Frontal cortex (tissue), 4 donors: ENCODE results near the gene ALOX15. TPM values are rescaled to one million over a fixed set of nuclear protein-coding genes. Genes with fewer than 3 reads are reported as not detected.
"Not testable (repeated sequence)": the region's sequence is repeated elsewhere in the genome, so short reads cannot be mapped to it uniquely, and the experiment has no call there.

Source experiments
- DNase-seq, 2 donors: peaks; one replicate each; pipeline ENCODE4 v3.0.0; 2012; ENCODE audit warnings: low spot score in 2 of 2
- FAIRE-seq: peaks from 2 replicates; lab custom pipeline; 2012; peaks lifted over from hg19 to GRCh38; lab: Jason Lieb, UNC
- total RNA-seq: library from RNA; depleted of rRNA; stranded (reverse); fragments of >200 nt; gene quantifications from one replicate; pipeline ENCODE4 v1.2.3, GENCODE V29; 2014
- donor health status: control.
- donor health status: control.
- donor health status: control.

ALOX15 gene
- total RNA-seq, 1 donor from 2014 or later: not detected

- DNase-seq (no peak), FAIRE-seq (no peak)
Measured at GRCh38 chr17:4623249-4623648, 18.2 kb downstream of the ALOX15 start.

DNA sequence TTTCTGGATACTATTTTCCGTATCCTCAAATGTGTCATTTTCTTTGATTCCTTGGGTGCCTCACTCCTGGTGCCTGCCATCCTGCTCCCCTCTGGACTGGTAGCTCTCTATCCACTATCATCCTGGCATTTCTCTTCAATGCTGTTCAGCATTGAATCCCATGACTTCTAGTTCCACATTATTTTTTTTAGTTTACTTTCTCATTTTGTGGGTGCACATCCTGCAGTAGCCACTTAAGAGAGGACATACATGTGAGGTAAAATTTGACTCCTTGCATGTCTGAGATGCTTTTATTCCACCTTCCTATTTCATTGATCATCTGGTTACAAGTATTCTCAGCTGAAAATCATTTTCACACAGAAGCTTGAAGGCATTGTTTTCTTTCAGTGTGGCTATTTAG lies 19.1 kb downstream of the ALOX15 start:
- no peak for FAIRE-seq

DNA sequence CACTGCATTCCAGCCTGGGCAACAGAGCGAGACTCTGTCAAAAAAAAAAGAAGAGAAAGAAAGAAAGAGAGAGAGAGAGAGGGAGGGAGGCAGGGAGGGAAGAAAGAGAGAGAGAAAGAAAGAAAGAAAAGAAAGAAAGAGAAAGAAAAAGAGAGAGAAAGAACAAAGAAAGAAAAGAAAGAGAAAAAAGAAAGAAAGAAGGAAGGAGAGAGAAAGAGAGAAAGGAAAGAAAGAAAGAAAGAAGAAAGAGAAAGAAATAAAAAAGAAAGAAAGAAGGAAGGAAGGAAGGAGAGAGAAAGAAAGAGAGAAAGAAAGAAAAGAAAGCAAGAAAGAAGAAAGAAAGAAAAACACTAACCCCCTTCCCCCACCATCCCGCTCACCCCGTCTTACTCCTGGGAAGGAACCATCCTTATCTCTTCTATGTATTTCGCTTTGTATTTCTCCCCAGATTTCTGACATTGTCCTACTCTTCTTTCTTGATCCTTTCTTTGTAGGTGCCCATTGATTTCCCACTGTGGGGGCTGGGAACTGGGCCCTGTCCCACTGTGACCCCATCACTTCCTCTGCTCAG lies 20.9 kb downstream of the ALOX15 start:
- DNase-seq (no peak), FAIRE-seq (no peak)

More for the DNA sequence above, 19.1 kb downstream of the ALOX15 start:
- no peak for DNase-seq

GRCh38 chr17:4617590-4618351 lies 23.7 kb downstream of the ALOX15 start:
- FAIRE-seq: no peak
- no peak for DNase-seq

- DNase-seq (no peak), FAIRE-seq (no peak)
Measured at GRCh38 chr17:4617090-4617489, 24.4 kb downstream of the ALOX15 start.

DNA sequence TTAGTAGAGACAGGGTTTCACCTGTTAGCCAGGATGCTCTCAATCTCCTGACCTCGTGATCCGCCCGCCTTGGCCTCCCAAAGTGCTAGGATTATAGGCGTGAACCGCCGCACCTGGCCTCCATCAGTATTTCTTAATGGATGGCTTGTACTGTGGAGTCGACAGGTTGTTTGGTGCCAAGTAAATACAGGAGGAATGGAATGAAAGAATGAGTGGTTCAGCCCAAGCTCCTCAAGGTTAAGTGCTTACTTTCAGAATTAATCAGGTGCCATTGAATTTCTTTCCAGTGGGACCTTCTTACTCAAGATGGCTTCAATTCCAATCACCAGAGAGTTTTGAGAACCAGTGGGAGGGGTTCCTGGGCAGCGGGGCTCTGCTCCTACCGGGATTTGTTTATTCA lies 25.0 kb downstream of the ALOX15 start:
- no peak for DNase-seq
- no peak for FAIRE-seq

DNA sequence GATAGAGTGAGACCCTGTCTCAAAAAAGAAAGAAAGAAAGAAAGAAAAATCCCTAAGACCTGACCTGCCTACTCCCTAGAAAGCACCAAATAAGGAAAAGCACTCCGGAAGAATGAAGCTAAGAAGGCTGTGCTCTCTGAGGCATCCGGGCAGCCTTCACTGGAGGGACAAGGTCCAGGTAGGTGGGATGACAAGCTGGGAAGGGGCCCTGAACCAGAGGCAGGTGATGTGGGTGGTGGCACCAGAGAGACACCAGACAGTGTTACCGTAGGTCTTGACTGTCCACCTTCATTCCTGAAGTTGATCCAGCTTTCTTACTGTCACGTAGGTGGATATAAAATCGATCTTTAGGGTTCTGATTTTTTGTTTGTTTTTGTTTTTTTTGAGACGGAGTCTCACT lies 30.8 kb downstream of the ALOX15 start:
- FAIRE-seq (no peak), DNase-seq (no peak)

- no peak for DNase-seq
- no peak for FAIRE-seq
Measured at GRCh38 chr17:4610162-4610561, 31.3 kb downstream of the ALOX15 start.

- no peak for FAIRE-seq
- DNase-seq: no peak
Measured at GRCh38 chr17:4609761-4610160, 31.7 kb downstream of the ALOX15 start.

- peak; percentile 26 to 68 for DNase-seq
- no peak for FAIRE-seq
Measured at GRCh38 chr17:4607773-4608187, 33.7 kb downstream of the ALOX15 start.

GRCh38 chr17:4607261-4607741 lies 34.2 kb downstream of the ALOX15 start:
- no peak for DNase-seq
- FAIRE-seq: no peak

DNA sequence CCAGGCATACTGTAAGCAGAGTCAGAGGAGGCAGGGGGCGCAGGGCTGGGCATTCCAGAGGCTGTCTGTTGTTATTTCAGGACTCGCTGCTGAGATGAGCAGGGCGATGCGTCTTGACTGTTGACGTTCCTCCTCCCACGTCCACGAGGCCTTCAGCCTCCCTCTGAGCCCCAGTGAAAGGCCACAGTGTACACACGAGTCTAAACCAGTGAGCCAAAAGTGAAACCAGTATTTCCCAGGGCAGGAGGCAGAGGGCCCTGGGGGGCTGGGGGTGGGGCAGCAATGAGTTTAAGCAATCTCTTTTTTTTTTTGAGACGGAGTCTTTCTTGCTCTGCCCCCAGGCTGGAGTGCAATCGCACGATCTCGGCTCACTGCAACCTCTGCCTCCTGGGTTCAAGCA lies 35.7 kb downstream of the ALOX15 start:
- no peak for FAIRE-seq
- no peak for DNase-seq

DNA sequence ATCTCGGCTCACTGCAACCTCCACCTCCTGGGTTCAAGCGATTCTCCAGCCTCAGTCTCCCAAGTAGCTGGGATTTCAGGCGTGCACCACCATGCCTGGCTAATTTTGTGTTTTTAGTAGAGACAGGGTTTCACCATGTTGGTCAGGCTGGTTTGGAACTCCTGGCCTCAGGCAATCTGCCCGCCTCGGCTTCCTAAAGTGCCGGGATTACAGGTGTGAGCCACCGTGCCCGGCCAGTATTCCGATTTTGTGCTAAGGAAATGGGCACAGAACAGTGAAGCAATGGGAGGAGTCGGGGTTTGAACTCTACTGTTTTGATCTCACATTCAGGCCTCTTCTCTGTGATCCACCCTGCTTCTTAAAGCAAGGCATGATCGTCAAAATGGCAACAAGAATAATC lies 36.7 kb downstream of the ALOX15 start:
- not testable (repeated sequence) for DNase-seq, FAIRE-seq

- no peak for FAIRE-seq
- DNase-seq: no peak
Measured at GRCh38 chr17:4604111-4604644, 37.3 kb downstream of the ALOX15 start.

GRCh38 chr17:4602041-4602440 lies 39.4 kb downstream of the ALOX15 start:
- no peak for DNase-seq
- no peak for FAIRE-seq

DNA sequence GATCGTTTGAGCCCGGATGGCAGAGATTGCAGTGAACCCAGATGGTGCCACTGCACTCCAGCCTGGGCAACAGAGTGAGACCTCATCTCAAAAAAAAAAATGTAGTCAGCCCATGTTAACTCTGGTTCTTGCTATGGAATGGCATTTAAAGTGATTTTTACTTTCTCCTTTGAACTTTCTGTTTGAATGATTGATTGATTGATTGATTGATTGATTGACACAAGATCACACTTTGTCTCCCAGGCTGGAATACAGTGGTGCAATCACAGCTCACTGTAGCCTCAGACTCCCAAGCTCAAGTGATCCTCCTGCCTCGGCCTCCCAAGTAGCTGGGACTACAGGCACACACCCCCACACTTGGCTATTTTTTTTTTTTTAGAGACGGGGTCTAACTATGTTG lies 40.2 kb downstream of the ALOX15 start:
- no peak for FAIRE-seq
- DNase-seq: no peak

DNA sequence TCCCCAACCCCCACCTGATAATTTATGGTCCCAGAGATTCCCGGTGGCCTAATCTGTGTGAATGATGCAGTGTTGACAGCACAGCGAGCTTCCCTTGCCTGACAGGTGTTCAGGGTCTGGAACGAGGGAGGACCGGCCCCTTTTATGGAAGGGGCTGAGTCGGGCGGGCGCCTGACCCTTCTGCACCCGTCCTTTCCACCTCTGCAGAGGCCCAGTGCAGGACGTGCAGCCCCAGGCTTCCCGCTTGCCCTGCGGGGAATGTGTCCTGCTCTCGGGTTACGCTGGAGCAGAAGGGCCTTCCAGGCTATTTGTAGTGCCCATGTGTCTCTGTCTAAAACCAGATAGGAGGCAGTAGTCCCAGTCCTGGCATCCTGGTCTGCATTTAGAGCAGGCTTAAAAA lies 40.9 kb downstream of the ALOX15 start:
- FAIRE-seq (no peak), DNase-seq (no peak)

DNA sequence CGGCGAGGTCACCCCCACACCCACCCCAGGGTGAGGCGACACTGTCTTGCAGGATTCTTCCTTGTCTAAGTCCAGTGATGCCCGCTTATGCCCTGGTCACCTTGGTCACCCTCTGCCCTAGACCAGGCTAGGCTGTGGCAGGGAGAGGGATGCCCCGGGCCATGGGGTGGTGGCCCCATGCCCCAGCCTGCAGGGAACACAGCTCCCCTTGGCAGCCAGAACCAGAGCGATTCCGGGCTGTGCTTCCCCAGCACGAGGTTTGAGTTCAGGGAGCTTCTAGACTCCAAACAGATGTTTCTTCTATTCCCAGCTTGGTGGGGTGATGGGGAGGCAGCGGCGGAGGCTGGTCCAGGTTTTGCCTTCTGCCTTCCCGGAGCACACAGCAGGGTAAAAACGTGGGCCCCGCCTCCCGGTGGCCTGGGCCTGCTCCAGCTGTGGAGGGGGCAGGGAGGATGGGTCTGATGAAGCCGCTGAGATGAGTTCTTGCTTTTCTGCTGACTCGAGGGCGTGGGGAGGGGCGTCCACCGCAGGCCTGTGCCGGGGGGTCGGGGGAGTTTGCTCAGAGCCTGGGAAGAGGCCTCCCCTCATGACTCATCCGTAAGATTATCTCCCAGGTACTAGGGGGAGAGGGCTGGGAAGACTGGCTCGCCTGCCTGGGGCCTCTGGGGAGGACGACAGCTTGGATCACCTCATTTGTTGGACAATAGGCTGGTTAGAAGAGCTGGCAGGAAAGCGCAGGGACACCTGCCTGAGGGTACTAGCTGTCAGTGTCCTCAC lies 41.8 kb downstream of the ALOX15 start:
- FAIRE-seq: no peak
- DNase-seq: no peak

- FAIRE-seq (no peak), DNase-seq (no peak)
Measured at GRCh38 chr17:4598776-4599504, 42.5 kb downstream of the ALOX15 start.

DNA sequence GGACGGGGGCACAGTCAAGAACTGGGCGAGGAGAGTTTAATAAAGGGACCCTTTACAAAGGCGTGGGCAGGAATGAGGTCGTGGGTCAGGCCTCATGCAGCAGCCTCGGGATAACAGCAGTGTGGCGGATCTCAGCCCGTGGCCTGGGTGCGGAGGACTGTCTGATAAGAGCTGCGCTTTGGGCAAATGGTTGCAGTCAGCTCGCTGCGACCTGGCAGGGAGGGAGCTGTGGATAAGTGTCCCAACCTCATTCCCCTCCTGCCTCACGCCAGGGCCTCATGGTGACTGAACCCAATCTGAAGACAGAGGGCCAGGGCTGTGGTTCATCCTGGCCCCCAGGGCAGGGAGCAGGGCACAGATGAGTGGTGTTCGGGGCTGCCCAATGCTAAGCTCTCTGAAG lies 43.5 kb downstream of the ALOX15 start:
- FAIRE-seq (no peak), DNase-seq (no peak)
